Endothelial cell of umbilical vein (primary cell): ENCODE data around the gene PCDH15. TPM values are rescaled to one million over a fixed set of nuclear protein-coding genes. Genes with fewer than 3 reads are reported as not detected.

ENCODE experiments used
- BruUV-seq: library from RNA; stranded (reverse); fragments of 400-500 nt; replicated peaks from 2 replicates; lab custom pipeline; 2021; lab: Mats Ljungman, UMichigan
- CTCF ChIA-PET: fragments of 300-600, 350-600 bp; sonication (Branson Sonifier 250); formaldehyde crosslinking; loops from one replicate; lab custom pipeline; 2021; ENCODE audit warnings: antibody characterized with exemption, inconsistent platforms; lab: Charles Lee
- POLR2A ChIA-PET: fragments of 300-600, 350-600 bp; sonication (Branson Sonifier 250); formaldehyde crosslinking; loops from one replicate; lab custom pipeline; 2021; ENCODE audit warnings: antibody characterized with exemption, inconsistent platforms; lab: Charles Lee
- DNase-seq: peaks from one replicate; pipeline ENCODE4 v3.0.0-alpha.2; 2011; ENCODE audit warnings: low read depth, low spot score
- FAIRE-seq: peaks from 2 replicates; lab custom pipeline; 2011; peaks lifted over from hg19 to GRCh38; lab: Jason Lieb, UNC
- H2AFZ ChIP-seq: 2 replicates; pipeline ENCODE4 v1.6.0; 2012; ENCODE audit warnings: low read depth, low read length, control low read depth, inconsistent platforms
- H3K27ac ChIP-seq: 2 replicates; pipeline ENCODE4 v1.5.1; 2011; ENCODE audit warnings: low read depth, mild to moderate bottlenecking, control low read depth, low read length, moderate library complexity; ENCODE audit not compliant: insufficient read depth
- H3K27me3 ChIP-seq, 2 experiments: 2 replicates each; pipeline versions ENCODE4 v1.6.0 to v1.6.1; 2011; ENCODE audit warnings: low read length in 2 of 2, mixed read lengths in 1 of 2; ENCODE audit not compliant: control insufficient read depth in 2 of 2, insufficient read depth in 2 of 2
- H3K36me3 ChIP-seq, 2 experiments: 2 replicates in 1 of 2; 3 replicates in 1 of 2; pipeline ENCODE4 v1.5.1; 2011; ENCODE audit warnings: low read length in 2 of 2, mild to moderate bottlenecking in 1 of 2, moderate library complexity in 1 of 2; ENCODE audit not compliant: control insufficient read depth in 2 of 2, insufficient read depth in 2 of 2; ENCODE audit errors: extremely low read depth in 1 of 2
- H3K4me1 ChIP-seq: 3 replicates; pipeline ENCODE4 v1.5.1; 2011; ENCODE audit warnings: mild to moderate bottlenecking, low read length; ENCODE audit not compliant: control insufficient read depth, insufficient read depth; ENCODE audit errors: extremely low read depth
- H3K4me2 ChIP-seq: 2 replicates; pipeline ENCODE4 v1.6.1; 2011; ENCODE audit warnings: low read length, control low read depth, mixed read lengths; ENCODE audit not compliant: insufficient read depth
- H3K4me3 ChIP-seq, 3 experiments: fragments of 200-600 bp in 1 of 3; sonication (generic), shearing (Covaris generic) in 1 of 3; replicated peaks in 1 of 3; 2 replicates each; pipeline ENCODE4 v1.5.1; 2011 to 2016; ENCODE audit warnings: control low read depth in 3 of 3, low read length in 3 of 3, mild to moderate bottlenecking in 2 of 3, inconsistent platforms in 1 of 3, low read depth in 1 of 3, moderate library complexity in 1 of 3; ENCODE audit not compliant: insufficient read depth in 1 of 3
- H3K79me2 ChIP-seq: 2 replicates; pipeline ENCODE4 v1.6.0; 2012; ENCODE audit warnings: low read length, inconsistent platforms; ENCODE audit not compliant: control insufficient read depth, insufficient read depth
- H3K9ac ChIP-seq: replicated peaks from 2 replicates; pipeline ENCODE3; 2011; ENCODE audit warnings: low read length, control low read depth; ENCODE audit not compliant: insufficient read depth; ENCODE audit errors: extremely low read depth
- H3K9me1 ChIP-seq: replicated peaks from 3 replicates; pipeline ENCODE4 v1.6.0; 2011; ENCODE audit warnings: mild to moderate bottlenecking, low read length; ENCODE audit not compliant: control insufficient read depth, insufficient read depth; ENCODE audit errors: extremely low read depth
- H3K9me3 ChIP-seq: replicated peaks from 2 replicates; pipeline ENCODE4 v1.5.1; 2012; ENCODE audit warnings: low read length, inconsistent platforms; ENCODE audit not compliant: control insufficient read depth, insufficient read depth
- H4K20me1 ChIP-seq: replicated peaks from 2 replicates; pipeline ENCODE3; 2011; ENCODE audit warnings: mild to moderate bottlenecking, low read length; ENCODE audit not compliant: control insufficient read depth, insufficient read depth; ENCODE audit errors: extremely low read depth
- EZH2 ChIP-seq: IDR thresholded peaks from 2 replicates; pipeline ENCODE4 v1.6.1; 2012; ENCODE audit warnings: borderline replicate concordance, low read depth, mild to moderate bottlenecking, moderate library complexity, low read length, inconsistent platforms; ENCODE audit not compliant: severe bottlenecking
- FOS ChIP-seq: IDR thresholded peaks from 2 replicates; pipeline ENCODE4 v1.6.1; 2011; ENCODE audit warnings: mild to moderate bottlenecking, low read length, moderate library complexity, borderline replicate concordance; ENCODE audit not compliant: insufficient read depth
- GATA2 ChIP-seq: IDR thresholded peaks from 2 replicates; pipeline ENCODE4 v1.7.0; 2011; ENCODE audit warnings: low read depth, mild to moderate bottlenecking, moderate library complexity, mixed read lengths, low read length; ENCODE audit not compliant: insufficient read length, insufficient read depth
- JUN ChIP-seq: IDR thresholded peaks from 2 replicates; pipeline ENCODE4 v1.6.1; 2011; ENCODE audit warnings: borderline replicate concordance, low read depth; ENCODE audit not compliant: insufficient read length, insufficient read depth
- MYC ChIP-seq: IDR thresholded peaks from one replicate; pipeline ENCODE4 v1.6.1; 2011; ENCODE audit warnings: mild to moderate bottlenecking, low read depth, low read length
- POLR2A ChIP-seq: IDR thresholded peaks from 2 replicates; pipeline ENCODE4 v1.6.1; 2012; ENCODE audit warnings: low read depth, mild to moderate bottlenecking, control low read depth, low read length
- POLR2AphosphoS5 ChIP-seq: IDR thresholded peaks from 2 replicates; pipeline ENCODE4 v1.6.1; 2012; ENCODE audit warnings: low read depth, mild to moderate bottlenecking, control low read depth, low read length, moderate library complexity; ENCODE audit not compliant: insufficient read depth
- dilution Hi-C: fragments of 300-500 bp; cut with MboI; formaldehyde crosslinking; loops from one replicate; pipeline ENCODE4 v1.15.0; 2019; ENCODE audit warnings: low sequenced_read_pairs; ENCODE audit not compliant: extremely low pct_ligation_motif_present
- intact Hi-C: fragments of 100-400 bp; cut with micrococcal nuclease; formaldehyde crosslinking; loops from one replicate; pipeline ENCODE4 v1.10.0; 2022
- polyA plus RNA-seq, 4 experiments: library from polyadenylated mRNA; depleted of rRNA in 3 of 4; stranded (reverse) in 3 of 4; unstranded in 1 of 4; fragments of >200 nt; gene quantifications; 2 replicates each; pipeline versions ENCODE4 v1.2.1 to v1.2.3, GENCODE V29; 2011 to 2012; ENCODE audit warnings: missing spikeins in 1 of 4
- total RNA-seq: library from RNA; stranded (reverse); gene quantifications from 2 replicates; pipeline ENCODE4 v1.2.3, GENCODE V29; 2021
- TF ChIP-seq, protein P1 (sequence below): IDR thresholded peaks from 2 replicates; pipeline ENCODE4 v1.6.1; 2011; ENCODE audit not compliant: insufficient read depth, insufficient read length
- TF ChIP-seq, protein P2 (sequence below), 2 donors: IDR thresholded peaks; 1 replicate in 1 of 2; 2 replicates in 1 of 2; pipeline ENCODE4 v1.5.1; 2011; ENCODE audit warnings: low read length in 2 of 2, mild to moderate bottlenecking in 2 of 2, moderate library complexity in 2 of 2, control low read depth in 1 of 2, inconsistent platforms in 1 of 2, low read depth in 1 of 2; ENCODE audit not compliant: insufficient read depth in 1 of 2; ENCODE audit errors: extremely low read depth in 1 of 2

PCDH15 gene
- total and polyA plus RNA-seq, 2 donors (not counting 3 experiments of a cell fraction or from before 2014, with no cell fraction given), result 0.04 TPM; not detected in 1

DNA sequence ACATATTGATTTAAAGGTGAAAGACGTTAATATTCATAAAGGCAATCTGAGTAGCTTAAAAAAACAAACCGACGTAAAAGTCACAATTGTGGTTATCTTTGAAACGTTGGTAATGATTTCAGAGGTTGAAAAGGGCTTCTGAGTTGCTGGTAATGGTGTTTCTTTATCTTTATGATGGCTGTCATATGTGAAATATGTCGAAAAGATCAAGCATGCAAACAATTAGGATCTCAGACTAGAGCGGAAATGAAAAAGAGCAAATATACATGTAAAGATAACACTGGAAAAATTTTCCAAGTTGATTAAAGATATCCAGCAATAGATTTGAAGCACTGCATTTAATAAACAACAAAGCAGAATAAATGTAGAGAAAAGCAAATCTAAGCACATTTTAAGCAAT is 1030.1 kb downstream of the PCDH15 start:
- Histone ChIP-seq H3K9me1 (no peaks in the 10 kb centered on the region), H3K36me3 (no peaks in the 10 kb centered on the region), H3K4me2 (no peak overlapping the region), H3K4me1 (no peaks in the 10 kb centered on the region), H3K27ac (no peak overlapping the region), H3K9me3 (no peaks in the 10 kb centered on the region), H3K27me3 (no peaks in the 10 kb centered on the region), H3K4me3 (no peak overlapping the region), H2AFZ (no peak overlapping the region), H3K9ac (no peak overlapping the region), H4K20me1 (no peaks in the 10 kb centered on the region), H3K79me2 (no peaks in the 10 kb centered on the region)
- FAIRE-seq (no peak), DNase-seq (no peak)
- no peak for TF ChIP-seq FOS
- TF ChIP-seq JUN, result no peak
- no peak for TF ChIP-seq EZH2
- TF ChIP-seq POLR2A, result no peak
- no peak for TF ChIP-seq MYC
- TF ChIP-seq GATA2, result no peak
- TF ChIP-seq, protein P1, sequence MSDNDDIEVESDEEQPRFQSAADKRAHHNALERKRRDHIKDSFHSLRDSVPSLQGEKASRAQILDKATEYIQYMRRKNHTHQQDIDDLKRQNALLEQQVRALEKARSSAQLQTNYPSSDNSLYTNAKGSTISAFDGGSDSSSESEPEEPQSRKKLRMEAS, result no peak
- TF ChIP-seq, protein P2, sequence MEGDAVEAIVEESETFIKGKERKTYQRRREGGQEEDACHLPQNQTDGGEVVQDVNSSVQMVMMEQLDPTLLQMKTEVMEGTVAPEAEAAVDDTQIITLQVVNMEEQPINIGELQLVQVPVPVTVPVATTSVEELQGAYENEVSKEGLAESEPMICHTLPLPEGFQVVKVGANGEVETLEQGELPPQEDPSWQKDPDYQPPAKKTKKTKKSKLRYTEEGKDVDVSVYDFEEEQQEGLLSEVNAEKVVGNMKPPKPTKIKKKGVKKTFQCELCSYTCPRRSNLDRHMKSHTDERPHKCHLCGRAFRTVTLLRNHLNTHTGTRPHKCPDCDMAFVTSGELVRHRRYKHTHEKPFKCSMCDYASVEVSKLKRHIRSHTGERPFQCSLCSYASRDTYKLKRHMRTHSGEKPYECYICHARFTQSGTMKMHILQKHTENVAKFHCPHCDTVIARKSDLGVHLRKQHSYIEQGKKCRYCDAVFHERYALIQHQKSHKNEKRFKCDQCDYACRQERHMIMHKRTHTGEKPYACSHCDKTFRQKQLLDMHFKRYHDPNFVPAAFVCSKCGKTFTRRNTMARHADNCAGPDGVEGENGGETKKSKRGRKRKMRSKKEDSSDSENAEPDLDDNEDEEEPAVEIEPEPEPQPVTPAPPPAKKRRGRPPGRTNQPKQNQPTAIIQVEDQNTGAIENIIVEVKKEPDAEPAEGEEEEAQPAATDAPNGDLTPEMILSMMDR (IDR thresholded peaks at IDR 0.05; ENCODE audit: extremely low read depth in 1 of 2, insufficient read depth in 1 of 2, low read depth in 1 of 2, low read length in 2 of 2), result no peak
- TF ChIP-seq POLR2AphosphoS5, result no peak
- BruUV-seq, result no TSS peak
- ChIA-PET CTCF (no interaction called here), POLR2A (no interaction called here)
- dilution Hi-C loops (no loop called here), intact Hi-C loops (no loop called here)
